Measurements from ENCODE around the gene ANK3.

DNA sequence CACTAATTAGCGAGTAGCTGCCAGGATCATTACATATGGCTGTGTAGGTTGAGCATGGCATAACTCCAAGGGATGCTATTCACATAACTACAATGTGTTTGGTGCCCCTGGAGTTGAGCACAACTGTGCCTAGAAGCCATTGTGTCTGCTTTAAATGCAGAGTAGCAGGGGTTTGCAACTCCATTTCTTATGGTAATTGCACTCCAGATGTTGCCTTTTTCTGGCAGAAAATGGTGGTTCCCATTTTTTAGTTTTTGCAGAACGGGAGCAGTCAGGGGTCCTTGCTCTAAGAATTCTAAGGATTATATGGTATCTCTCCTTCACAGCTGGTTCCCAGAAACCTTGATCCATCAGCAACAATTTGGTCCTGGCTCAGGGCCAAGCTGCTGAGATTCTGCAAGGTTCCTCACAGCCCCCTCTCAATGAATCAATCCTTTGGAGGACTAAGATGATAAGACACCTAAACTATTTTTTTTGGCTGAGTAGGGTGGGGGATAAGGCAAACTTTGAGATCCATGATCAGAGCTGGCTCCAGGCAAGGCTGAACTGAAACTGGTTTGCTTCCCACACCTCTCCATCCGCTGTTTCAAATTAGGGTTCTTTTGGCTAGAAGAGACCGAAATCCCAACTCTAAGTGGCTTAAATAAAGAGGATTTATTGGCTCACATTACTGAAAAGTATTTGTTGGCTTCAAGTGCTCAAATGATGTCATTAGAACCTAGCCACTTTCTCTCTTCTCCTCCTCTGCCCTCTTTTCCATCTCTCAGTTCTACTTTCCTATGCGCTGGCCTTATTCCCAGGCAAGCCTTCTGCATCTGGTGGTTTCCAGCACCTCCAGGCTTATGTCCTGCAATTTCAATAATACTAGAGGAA, 385.8 kb downstream of the ANK3 start:
- no peak for TF ChIP-seq POLR2A (IDR thresholded peaks at IDR 0.05)
- TF ChIP-seq, protein P1, sequence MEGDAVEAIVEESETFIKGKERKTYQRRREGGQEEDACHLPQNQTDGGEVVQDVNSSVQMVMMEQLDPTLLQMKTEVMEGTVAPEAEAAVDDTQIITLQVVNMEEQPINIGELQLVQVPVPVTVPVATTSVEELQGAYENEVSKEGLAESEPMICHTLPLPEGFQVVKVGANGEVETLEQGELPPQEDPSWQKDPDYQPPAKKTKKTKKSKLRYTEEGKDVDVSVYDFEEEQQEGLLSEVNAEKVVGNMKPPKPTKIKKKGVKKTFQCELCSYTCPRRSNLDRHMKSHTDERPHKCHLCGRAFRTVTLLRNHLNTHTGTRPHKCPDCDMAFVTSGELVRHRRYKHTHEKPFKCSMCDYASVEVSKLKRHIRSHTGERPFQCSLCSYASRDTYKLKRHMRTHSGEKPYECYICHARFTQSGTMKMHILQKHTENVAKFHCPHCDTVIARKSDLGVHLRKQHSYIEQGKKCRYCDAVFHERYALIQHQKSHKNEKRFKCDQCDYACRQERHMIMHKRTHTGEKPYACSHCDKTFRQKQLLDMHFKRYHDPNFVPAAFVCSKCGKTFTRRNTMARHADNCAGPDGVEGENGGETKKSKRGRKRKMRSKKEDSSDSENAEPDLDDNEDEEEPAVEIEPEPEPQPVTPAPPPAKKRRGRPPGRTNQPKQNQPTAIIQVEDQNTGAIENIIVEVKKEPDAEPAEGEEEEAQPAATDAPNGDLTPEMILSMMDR (IDR thresholded peaks at IDR 0.05): no peak

All from tibial nerve (tissue), 3 donors.